ENCODE results near the gene CCDC126.

- no peak for TF ChIP-seq MAFK (IDR thresholded peaks at IDR 0.05; ENCODE audit: low read depth, low read length)
- no peak for TF ChIP-seq POLR2AphosphoS5 (IDR thresholded peaks at IDR 0.05; ENCODE audit: low read depth, low read length)
- TF ChIP-seq PHF8 (conservative IDR thresholded peaks at IDR 0.05; ENCODE audit: low read depth, low read length) = no peak
- TF ChIP-seq EZH2 (IDR thresholded peaks at IDR 0.05; ENCODE audit: low read depth, low read length, severe bottlenecking) = no peak
- TF ChIP-seq CTCF (IDR thresholded peaks at IDR 0.05; ENCODE audit: control extremely low read depth in 1 of 3, insufficient read depth in 1 of 3, low read depth in 1 of 3, low read length in 3 of 3) = no peak
- TF ChIP-seq USF2 (IDR thresholded peaks at IDR 0.05; ENCODE audit: low read length) = no peak
- no peak for TF ChIP-seq MAX (IDR thresholded peaks at IDR 0.05)
- TF ChIP-seq ATF3 (IDR thresholded peaks at IDR 0.05; ENCODE audit: insufficient read depth, low read depth, low read length) = no peak
- no peak for TF ChIP-seq JUND (IDR thresholded peaks at IDR 0.05; ENCODE audit: low read length)
Observed at GRCh38 chr7:23600236-23600635, 3.1 kb downstream of the CCDC126 start.
